Measurements from ENCODE around the gene TMCO1. TPM values are rescaled to one million over a fixed set of nuclear protein-coding genes. Genes with fewer than 3 reads are reported as not detected.
"Not testable (repeated sequence)": the region's sequence is repeated elsewhere in the genome, so short reads cannot be mapped to it uniquely, and the experiment has no call there.

The TMCO1 gene
- total RNA-seq, 2 experiments from 2014 or later = 25.7 to 27.4 TPM

DNA sequence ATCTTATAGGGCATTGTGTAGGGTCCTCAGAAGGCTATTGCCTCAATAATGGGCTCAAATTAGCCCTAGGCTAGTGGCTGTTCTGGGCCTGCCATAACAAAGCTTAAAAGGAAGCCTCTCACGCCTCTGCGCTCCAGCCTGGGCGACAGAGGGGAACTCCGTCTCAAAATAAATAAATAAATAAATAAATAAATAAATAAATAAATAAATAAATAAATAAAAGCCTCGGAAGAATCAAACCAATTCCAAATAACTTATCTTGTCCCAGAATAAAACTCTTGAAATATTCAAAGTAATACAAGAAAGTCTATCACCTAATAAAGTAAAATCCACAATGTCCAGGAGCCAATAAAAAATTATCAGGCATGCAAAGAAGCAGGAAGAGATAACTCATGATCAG lies 55.9 kb downstream of the TMCO1 start:
- no peaks in the 10 kb centered on the region for H3K4me1 ChIP-seq (ENCODE audit: insufficient read depth, low read length)
- no peak overlapping the region for H3K4me3 Mint-ChIP-seq
- H3K4me3 ChIP-seq (ENCODE audit: low read length) = no peak overlapping the region
- H3K27ac Mint-ChIP-seq = no peak overlapping the region
- intact Hi-C loops (cut with DNase I, micrococcal nuclease) = no loop called here
- TF ChIP-seq CTCF (IDR thresholded peaks at IDR 0.05) = no peak
- H3K27ac ChIP-seq (ENCODE audit: low read depth in 1 of 2, low read length in 2 of 2) = no peak overlapping the region
- H3K4me1 Mint-ChIP-seq (ENCODE audit: low read depth) = no peaks in the 10 kb centered on the region
- H3K36me3 ChIP-seq (ENCODE audit: insufficient read depth, low read length) = no peaks in the 10 kb centered on the region
- H3K9me3 ChIP-seq (ENCODE audit: control insufficient read depth in 1 of 2, insufficient read depth in 1 of 2, low read length in 2 of 2) = no peaks in the 10 kb centered on the region
- no peak for ATAC-seq (ENCODE audit: poor library complexity)
- ChIA-PET POLR2A (interaction anchor here (0.8 kb wide), 1 partner anchor 14 kb away, joined by 3 read pairs; the partner anchor contains the start of gene ALDH9A1), CTCF (no interaction called here)
- DNase-seq = no peak
- no peaks in the 10 kb centered on the region for H3K27me3 ChIP-seq (ENCODE audit: control insufficient read depth in 1 of 2, insufficient read depth in 2 of 2, low read length in 2 of 2)
- H3K27me3 Mint-ChIP-seq = peaks cover 25% of the 10 kb centered on the region
- H3K36me3 Mint-ChIP-seq (ENCODE audit: low read depth) = no peaks in the 10 kb centered on the region
- no peaks in the 10 kb centered on the region for H3K9me3 Mint-ChIP-seq

- H3K27ac Mint-ChIP-seq = no peak overlapping the region
- CTCF ChIA-PET = interaction anchor here (0.5 kb wide), 1 partner anchor 1047 kb away, joined by 4 read pairs; no protein-coding TSS in a partner anchor
- no peak overlapping the region for H3K4me3 Mint-ChIP-seq
Measured at GRCh38 chr1:165707984-165708706, 60.5 kb downstream of the TMCO1 start.

GRCh38 chr1:165703648-165704047 lies 65.0 kb downstream of the TMCO1 start:
- ATAC-seq (ENCODE audit: poor library complexity) = no peak
- H3K4me1 Mint-ChIP-seq (ENCODE audit: low read depth) = peaks cover 10% of the 10 kb centered on the region
- POLR2A ChIA-PET = interaction anchor here (0.6 kb wide), 1 partner anchor 328 kb away, joined by 3 read pairs; no protein-coding TSS in a partner anchor

More at GRCh38 chr1:165707984-165708706, 60.5 kb downstream of the TMCO1 start:
- Mint-ChIP-seq H3K9me3 (no peaks in the 10 kb centered on the region), H3K4me1 (ENCODE audit: low read depth) (no peaks in the 10 kb centered on the region), H3K27me3 (peaks cover 43% of the 10 kb centered on the region), H3K36me3 (ENCODE audit: low read depth) (no peaks in the 10 kb centered on the region)
- H3K4me3 ChIP-seq (ENCODE audit: low read length) = no peak overlapping the region
- H3K27ac ChIP-seq (ENCODE audit: low read depth in 1 of 2, low read length in 2 of 2) = no peak overlapping the region
- peaks cover 0 to 5% of the 10 kb centered on the region in 2 experiments for H3K27me3 ChIP-seq (ENCODE audit: control insufficient read depth in 1 of 2, insufficient read depth in 2 of 2, low read length in 2 of 2)
- DNase-seq (no peak), ATAC-seq (ENCODE audit: poor library complexity) (no peak)
- H3K4me1 ChIP-seq (ENCODE audit: insufficient read depth, low read length) = no peaks in the 10 kb centered on the region
- H3K9me3 ChIP-seq (ENCODE audit: control insufficient read depth in 1 of 2, insufficient read depth in 1 of 2, low read length in 2 of 2) = no peaks in the 10 kb centered on the region
- POLR2A ChIA-PET = interaction anchor here (1.1 kb wide), 1 partner anchor 10 kb away, joined by 4 read pairs; the partner anchor contains the start of gene ALDH9A1
- H3K36me3 ChIP-seq (ENCODE audit: insufficient read depth, low read length) = no peaks in the 10 kb centered on the region
- intact Hi-C loops (cut with DNase I, micrococcal nuclease) = loop anchor here in 1 of 2 experiments (10.0 kb wide), 1 partner anchor 313 kb away; no protein-coding TSS in a partner anchor
- TF ChIP-seq CTCF (IDR thresholded peaks at IDR 0.05) = no peak

DNA sequence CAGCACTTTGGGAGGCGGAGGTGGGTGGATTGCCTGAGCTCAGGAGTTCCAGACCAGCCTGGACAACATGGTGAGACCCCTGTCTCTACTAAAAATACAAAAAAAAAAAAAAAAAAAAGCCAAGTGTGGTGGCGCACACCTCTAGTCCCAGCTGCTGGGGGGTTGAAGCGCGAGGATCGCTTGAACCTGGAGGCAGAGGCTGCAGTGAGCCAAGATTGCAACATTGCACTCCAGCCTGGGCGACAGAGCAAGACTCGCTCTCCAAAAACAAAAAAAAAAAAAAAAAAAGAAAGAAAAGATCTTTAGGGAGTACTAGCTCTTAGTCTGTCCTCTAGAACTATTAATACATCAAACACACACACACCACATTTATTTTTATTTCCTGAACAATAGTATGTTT lies 66.7 kb downstream of the TMCO1 start:
- not testable (repeated sequence) for H3K27ac ChIP-seq (ENCODE audit: low read depth in 1 of 2, low read length in 2 of 2); DNase-seq; H3K36me3 ChIP-seq (ENCODE audit: insufficient read depth, low read length); H3K9me3 Mint-ChIP-seq; H3K27ac Mint-ChIP-seq; H3K9me3 ChIP-seq (ENCODE audit: control insufficient read depth in 1 of 2, insufficient read depth in 1 of 2, low read length in 2 of 2); ATAC-seq (ENCODE audit: poor library complexity); H3K4me3 ChIP-seq (ENCODE audit: low read length); H3K27me3 ChIP-seq (ENCODE audit: control insufficient read depth in 1 of 2, insufficient read depth in 2 of 2, low read length in 2 of 2)
- CTCF ChIA-PET = interaction anchor here (0.7 kb wide), 1 partner anchor 300 kb away, joined by 3 read pairs; no protein-coding TSS in a partner anchor
- Mint-ChIP-seq H3K27me3 (peaks cover 12% of the 10 kb centered on the region), H3K4me1 (ENCODE audit: low read depth) (peaks cover 25% of the 10 kb centered on the region), H3K4me3 (peak overlapping the region; percentile 20), H3K36me3 (ENCODE audit: low read depth) (peaks cover 10% of the 10 kb centered on the region)
- peaks cover 15% of the 10 kb centered on the region for H3K4me1 ChIP-seq (ENCODE audit: insufficient read depth, low read length)
- POLR2A ChIA-PET = interaction anchor here (1.2 kb wide), 1 partner anchor 67 kb away, joined by 3 read pairs; the partner anchor contains the start of gene TMCO1
- intact Hi-C loops (cut with DNase I, micrococcal nuclease) = loop anchor here in 1 of 2 experiments (10.0 kb wide), 1 partner anchor 307 kb away; no protein-coding TSS in a partner anchor

More at GRCh38 chr1:165703648-165704047, 65.0 kb downstream of the TMCO1 start:
- H3K4me1 ChIP-seq (ENCODE audit: insufficient read depth, low read length) = peaks cover 9% of the 10 kb centered on the region
- DNase-seq = no peak
- Mint-ChIP-seq H3K36me3 (ENCODE audit: low read depth) (peaks cover 2% of the 10 kb centered on the region), H3K4me3 (no peak overlapping the region), H3K27ac (no peak overlapping the region), H3K27me3 (peaks cover 26% of the 10 kb centered on the region), H3K9me3 (no peaks in the 10 kb centered on the region)
- no peaks in the 10 kb centered on the region for H3K9me3 ChIP-seq (ENCODE audit: control insufficient read depth in 1 of 2, insufficient read depth in 1 of 2, low read length in 2 of 2)
- H3K36me3 ChIP-seq (ENCODE audit: insufficient read depth, low read length) = no peaks in the 10 kb centered on the region
- no peak for TF ChIP-seq CTCF (IDR thresholded peaks at IDR 0.05)
- intact Hi-C loops (cut with DNase I, micrococcal nuclease) = loop anchor here in 1 of 2 experiments (10.0 kb wide), 1 partner anchor 309 kb away; no protein-coding TSS in a partner anchor
- H3K4me3 ChIP-seq (ENCODE audit: low read length) = no peak overlapping the region
- H3K27ac ChIP-seq (ENCODE audit: low read depth in 1 of 2, low read length in 2 of 2) = no peak overlapping the region
- CTCF ChIA-PET = no interaction called here
- peaks cover 0 to 5% of the 10 kb centered on the region in 2 experiments for H3K27me3 ChIP-seq (ENCODE audit: control insufficient read depth in 1 of 2, insufficient read depth in 2 of 2, low read length in 2 of 2)

All from CD4-positive, alpha-beta T cell (primary cell).